ENCODE results near the gene CCDC171. TPM values are rescaled to one million over a fixed set of nuclear protein-coding genes. Genes with fewer than 3 reads are reported as not detected.

CCDC171 gene
- total RNA-seq, 1 donor from 2014 or later = 5.4 TPM

GRCh38 chr9:15744196-15744595, 191.4 kb downstream of the CCDC171 start:
- no peak for TF ChIP-seq CTCF (IDR thresholded peaks at IDR 0.05)
- H3K9me3 Mint-ChIP-seq (ENCODE audit: unreplicated experiment) = no peaks in the 10 kb centered on the region
- peaks cover 4% of the 10 kb centered on the region for H3K4me1 Mint-ChIP-seq (ENCODE audit: unreplicated experiment)
- peaks cover 19% of the 10 kb centered on the region for H3K36me3 Mint-ChIP-seq (ENCODE audit: unreplicated experiment)
- no peak for DNase-seq (ENCODE audit: extremely low spot score, unreplicated experiment)
- H3K27ac Mint-ChIP-seq (ENCODE audit: unreplicated experiment) = no peak overlapping the region
- no peaks in the 10 kb centered on the region for H3K27me3 Mint-ChIP-seq (ENCODE audit: unreplicated experiment)
- H3K4me3 Mint-ChIP-seq (ENCODE audit: unreplicated experiment) = no peak overlapping the region

GRCh38 chr9:15746905-15747304, 194.1 kb downstream of the CCDC171 start:
- DNase-seq (ENCODE audit: extremely low spot score, unreplicated experiment) = no peak
- Mint-ChIP-seq H3K4me3 (ENCODE audit: unreplicated experiment) (no peak overlapping the region), H3K27ac (ENCODE audit: unreplicated experiment) (no peak overlapping the region), H3K4me1 (ENCODE audit: unreplicated experiment) (no peaks in the 10 kb centered on the region), H3K9me3 (ENCODE audit: unreplicated experiment) (peaks cover 11% of the 10 kb centered on the region), H3K36me3 (ENCODE audit: unreplicated experiment) (peaks cover 21% of the 10 kb centered on the region), H3K27me3 (ENCODE audit: unreplicated experiment) (peaks cover 2% of the 10 kb centered on the region)
- TF ChIP-seq CTCF (IDR thresholded peaks at IDR 0.05) = no peak

- no peak overlapping the region for H3K4me3 Mint-ChIP-seq (ENCODE audit: unreplicated experiment)
- DNase-seq (ENCODE audit: extremely low spot score, unreplicated experiment) = no peak
- H3K36me3 Mint-ChIP-seq (ENCODE audit: unreplicated experiment) = no peaks in the 10 kb centered on the region
- no peaks in the 10 kb centered on the region for H3K4me1 Mint-ChIP-seq (ENCODE audit: unreplicated experiment)
- peaks cover 5% of the 10 kb centered on the region for H3K27me3 Mint-ChIP-seq (ENCODE audit: unreplicated experiment)
- no peak overlapping the region for H3K27ac Mint-ChIP-seq (ENCODE audit: unreplicated experiment)
- peaks cover 7% of the 10 kb centered on the region for H3K9me3 Mint-ChIP-seq (ENCODE audit: unreplicated experiment)
- no peak for TF ChIP-seq CTCF (IDR thresholded peaks at IDR 0.05)
Observed at GRCh38 chr9:15755660-15756059, 202.8 kb downstream of the CCDC171 start.

- Mint-ChIP-seq H3K4me1 (ENCODE audit: unreplicated experiment) (no peaks in the 10 kb centered on the region), H3K27ac (ENCODE audit: unreplicated experiment) (no peak overlapping the region), H3K27me3 (ENCODE audit: unreplicated experiment) (peaks cover 10% of the 10 kb centered on the region), H3K9me3 (ENCODE audit: unreplicated experiment) (no peaks in the 10 kb centered on the region), H3K36me3 (ENCODE audit: unreplicated experiment) (no peaks in the 10 kb centered on the region), H3K4me3 (ENCODE audit: unreplicated experiment) (no peak overlapping the region)
- no peak for TF ChIP-seq CTCF (IDR thresholded peaks at IDR 0.05)
- DNase-seq (ENCODE audit: extremely low spot score, unreplicated experiment) = no peak
Observed at GRCh38 chr9:15761551-15761950, 208.7 kb downstream of the CCDC171 start.

GRCh38 chr9:15763371-15763770, 210.5 kb downstream of the CCDC171 start:
- no peak for TF ChIP-seq CTCF (IDR thresholded peaks at IDR 0.05)
- H3K9me3 Mint-ChIP-seq (ENCODE audit: unreplicated experiment) = no peaks in the 10 kb centered on the region
- H3K27me3 Mint-ChIP-seq (ENCODE audit: unreplicated experiment) = peaks cover 10% of the 10 kb centered on the region
- no peak for DNase-seq (ENCODE audit: extremely low spot score, unreplicated experiment)
- no peak overlapping the region for H3K27ac Mint-ChIP-seq (ENCODE audit: unreplicated experiment)
- no peak overlapping the region for H3K4me3 Mint-ChIP-seq (ENCODE audit: unreplicated experiment)
- H3K4me1 Mint-ChIP-seq (ENCODE audit: unreplicated experiment) = no peaks in the 10 kb centered on the region
- no peaks in the 10 kb centered on the region for H3K36me3 Mint-ChIP-seq (ENCODE audit: unreplicated experiment)

All from osteocyte (in vitro differentiated cells).